CD4-positive, alpha-beta T cell treated with Interleukin-21 for 1 hour (primary cell): ENCODE measurements around the gene CD79B.
"Not testable (repeated sequence)": the region's sequence is repeated elsewhere in the genome, so short reads cannot be mapped to it uniquely, and the experiment has no call there.

Source experiments
- DNase-seq: peaks from one replicate; pipeline ENCODE4 v3.0.0-alpha.2; 2020

Gene CD79B

GRCh38 chr17:63909586-63909985 lies 22.5 kb downstream of the CD79B start:
- not testable (repeated sequence) for DNase-seq

GRCh38 chr17:63907161-63907778 lies 24.9 kb downstream of the CD79B start:
- not testable (repeated sequence) for DNase-seq

DNA sequence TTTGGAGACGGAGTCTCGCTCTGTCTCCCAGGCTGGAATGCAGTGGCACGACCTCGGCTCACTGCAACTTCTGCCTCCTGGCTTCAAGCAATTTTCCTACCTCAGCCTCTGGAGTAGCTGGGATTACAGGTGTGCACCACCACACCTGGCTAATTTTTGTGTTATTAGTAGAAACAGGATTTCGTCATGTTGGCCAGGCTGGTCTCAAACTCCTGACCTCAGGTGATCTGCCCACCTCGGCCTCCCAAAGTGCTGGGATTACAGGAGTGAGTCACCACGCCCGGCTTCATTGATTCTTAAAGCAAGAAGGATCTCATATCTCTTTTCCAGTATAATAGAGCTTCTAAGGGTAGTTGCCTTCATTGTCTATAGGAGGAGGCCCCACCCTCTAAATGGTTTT lies 27.3 kb downstream of the CD79B start:
- not testable (repeated sequence) for DNase-seq

- peak; percentile 67 for DNase-seq
Measured at GRCh38 chr17:63903787-63904201, 28.3 kb downstream of the CD79B start.

GRCh38 chr17:63901971-63902370 lies 30.2 kb downstream of the CD79B start:
- DNase-seq, result not testable (repeated sequence)

GRCh38 chr17:63898899-63899798 lies 33.0 kb downstream of the CD79B start:
- DNase-seq, result peak; percentile 43

DNA sequence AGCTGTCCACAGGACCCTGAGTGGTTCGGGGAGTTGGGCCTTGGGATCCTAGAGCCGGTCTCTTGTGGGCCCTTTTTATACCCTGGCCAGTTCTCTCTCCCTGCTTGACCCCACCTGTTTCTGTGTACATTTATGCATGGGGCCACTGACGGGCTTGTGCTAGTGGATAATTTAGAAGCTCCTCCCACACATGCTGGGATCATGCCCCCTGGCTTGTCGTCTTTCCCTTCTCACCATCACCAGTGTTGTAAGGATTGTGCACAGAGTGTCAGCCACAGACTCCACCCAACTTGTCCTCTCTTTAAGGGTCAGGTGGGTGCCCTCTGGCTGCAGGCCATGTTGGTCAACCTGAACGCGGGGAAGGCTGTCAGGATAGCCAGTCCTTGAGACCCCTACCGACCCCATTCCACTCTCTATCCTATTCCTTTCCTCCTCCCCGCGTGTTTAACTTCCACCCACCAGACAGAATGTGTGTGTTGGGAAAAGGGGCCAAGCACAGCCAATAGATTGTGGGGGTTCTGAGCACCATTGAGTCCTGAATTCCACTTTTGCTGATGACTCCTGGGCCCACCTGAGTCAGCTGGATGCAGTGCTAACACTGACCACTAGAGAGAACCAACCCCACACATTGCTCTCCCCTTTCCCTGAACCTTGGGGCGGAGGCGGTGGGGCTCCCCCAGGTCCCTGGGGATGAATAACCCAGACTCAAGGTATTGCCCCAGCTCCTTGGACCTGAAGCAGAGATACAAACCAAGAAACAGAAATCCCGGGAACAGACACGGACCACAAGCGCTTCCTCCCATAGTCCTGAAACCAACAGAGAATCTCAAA lies 35.4 kb downstream of the CD79B start, which contains the start of gene CSH1:
TSS of gene CSH1 (minus strand) at position 51 of the 831 bp plus-strand sequence. CDS start 63 bp downstream, outside the sequence.
- DNase-seq, result not testable (repeated sequence)

GRCh38 chr17:63894821-63895220 lies 37.3 kb downstream of the CD79B start:
- DNase-seq, result not testable (repeated sequence)

- DNase-seq, result not testable (repeated sequence)
Measured at GRCh38 chr17:63894021-63894420, 38.1 kb downstream of the CD79B start.

DNA sequence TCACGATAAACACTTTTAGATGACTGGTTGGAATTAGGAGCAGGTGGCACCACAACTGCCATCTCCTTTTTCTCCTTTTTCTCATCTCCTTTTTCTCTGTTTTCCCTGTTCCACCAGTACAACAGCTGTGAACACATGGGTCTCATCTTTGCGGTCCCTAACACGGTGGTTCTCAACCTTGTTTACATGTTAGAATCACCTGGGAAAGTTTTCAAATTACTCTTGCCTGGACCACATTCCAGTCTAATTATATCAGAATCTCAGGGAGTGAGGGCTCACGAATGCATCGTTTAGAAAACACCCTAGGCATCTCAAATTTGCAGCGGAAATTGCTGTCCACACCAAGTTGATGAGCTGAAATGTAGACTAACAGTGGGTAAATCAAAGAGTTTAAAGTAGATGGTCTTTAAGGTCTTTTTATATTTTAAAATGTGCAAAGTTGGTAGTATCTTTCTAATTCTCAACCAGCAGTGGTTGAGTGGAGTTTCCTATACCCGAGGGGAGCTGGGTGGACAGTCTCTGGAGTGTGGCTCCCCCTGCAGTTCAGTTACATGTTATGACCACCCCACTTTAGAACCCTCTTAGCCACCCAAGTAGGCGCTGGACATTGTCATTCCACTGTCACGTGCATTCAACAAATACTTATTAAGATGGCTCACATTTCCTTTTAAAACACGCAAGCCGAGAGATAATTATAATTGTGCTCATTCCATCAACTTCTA lies 39.7 kb downstream of the CD79B start:
- DNase-seq, result not testable (repeated sequence)

DNA sequence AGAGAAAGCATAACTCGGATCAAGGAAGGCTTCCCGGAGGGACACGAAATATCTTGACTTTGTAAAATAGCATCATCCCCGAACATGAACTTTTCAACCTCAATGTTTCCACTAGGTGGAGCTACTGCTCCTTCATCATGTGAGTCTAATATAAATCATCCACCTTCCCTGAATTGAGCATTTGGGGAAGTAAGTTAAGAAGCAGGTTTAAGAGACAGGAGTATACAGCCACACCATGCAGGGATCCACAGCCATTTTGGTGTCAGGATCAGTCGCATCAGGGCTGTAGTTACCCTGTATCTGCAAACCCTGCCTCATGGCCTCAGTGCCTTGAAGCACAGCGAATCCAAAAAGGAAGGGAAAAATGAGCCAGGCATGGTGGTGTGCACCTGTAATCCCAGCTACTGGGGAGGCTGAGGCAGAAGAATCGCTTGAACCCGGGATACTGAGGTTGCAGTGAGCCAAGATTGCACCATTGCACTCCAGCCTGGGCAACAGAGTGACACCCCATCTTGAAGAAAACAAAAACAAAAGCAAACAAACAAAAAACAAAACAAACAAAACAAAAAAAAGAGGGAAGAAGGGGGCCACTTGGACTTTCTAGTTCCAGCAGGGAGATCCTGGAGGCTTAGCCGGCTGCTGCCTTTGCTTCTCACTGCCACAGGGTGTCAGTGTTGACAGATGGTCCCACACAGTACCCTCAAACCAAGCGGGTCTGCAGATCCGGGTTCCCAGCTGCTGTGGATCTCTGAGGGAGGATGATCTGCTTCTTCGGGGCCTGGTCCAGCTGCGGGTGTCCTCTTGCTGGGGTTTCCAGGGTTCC lies 42.9 kb downstream of the CD79B start:
- DNase-seq, result peak; percentile 38

GRCh38 chr17:63885119-63885518 lies 47.0 kb downstream of the CD79B start:
- DNase-seq, result not testable (repeated sequence)

DNA sequence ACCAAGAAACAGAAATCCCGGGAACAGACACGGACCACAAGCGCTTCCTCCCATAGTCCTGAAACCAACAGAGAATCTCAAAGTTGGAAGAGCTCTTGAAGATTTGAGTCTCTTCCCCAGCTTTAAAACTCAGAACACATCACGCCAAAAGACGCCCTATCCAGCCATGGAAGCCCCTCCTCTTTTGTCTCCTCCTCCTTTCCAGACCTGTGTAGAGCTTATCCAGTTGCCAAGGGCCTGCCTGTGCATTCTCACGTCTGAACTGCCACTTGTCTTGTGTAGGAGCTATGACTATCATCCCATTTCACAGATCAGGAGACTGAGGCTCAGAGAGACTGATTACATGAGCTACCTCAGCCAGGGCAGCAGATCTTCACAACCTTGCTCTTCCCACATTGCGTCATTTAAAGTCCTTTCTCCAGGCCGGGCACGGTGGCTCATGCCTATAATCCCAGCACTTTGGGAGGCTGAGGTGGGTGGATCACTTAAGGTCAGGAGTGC lies 49.5 kb downstream of the CD79B start:
- not testable (repeated sequence) for DNase-seq

- DNase-seq, result peak; percentile 71
Measured at GRCh38 chr17:63881935-63882601, 50.1 kb downstream of the CD79B start, which contains the start of gene GH2. Gene GH2, minus strand, starts transcription at chr17:63881944. Its CDS starts 143 bp downstream, at chr17:63881801.

DNA sequence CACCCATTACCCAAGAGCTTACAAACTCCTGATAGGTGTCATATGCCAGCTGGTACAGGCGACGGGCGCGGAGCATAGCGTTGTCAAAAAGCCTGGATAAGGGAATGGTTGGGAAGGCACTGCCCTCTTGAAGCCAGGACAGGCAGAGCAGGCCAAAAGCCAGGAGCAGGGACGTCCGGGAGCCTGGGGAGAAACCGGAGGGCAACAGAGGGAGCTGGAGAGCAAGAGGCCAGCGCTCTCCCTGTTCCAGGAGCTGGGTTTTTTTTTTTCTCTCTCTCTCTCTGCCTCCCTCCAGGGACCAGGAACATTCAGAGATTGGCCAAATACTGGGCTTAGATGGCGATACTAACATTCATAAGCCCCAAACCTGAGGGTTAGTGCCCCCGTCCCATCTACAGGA lies 50.8 kb downstream of the CD79B start:
- DNase-seq, result not testable (repeated sequence)

DNA sequence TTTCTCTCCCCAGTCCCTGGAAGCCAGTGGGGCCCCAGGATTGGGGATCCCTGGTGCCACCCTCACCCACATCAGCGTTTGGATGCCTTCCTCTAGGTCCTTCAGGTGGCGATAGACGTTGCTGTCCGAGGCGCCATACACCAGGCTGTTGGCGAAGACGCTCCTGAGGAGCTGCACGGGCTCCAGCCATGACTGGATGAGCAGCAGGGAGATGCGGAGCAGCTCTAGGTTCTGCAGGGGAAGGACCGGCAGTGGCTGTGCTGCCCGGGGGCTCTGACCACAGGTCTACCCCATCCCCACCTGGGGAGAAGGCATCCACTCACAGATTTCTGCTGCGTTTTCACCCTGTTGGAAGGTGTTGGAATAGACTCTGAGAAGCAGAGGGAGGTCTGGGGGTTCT lies 51.4 kb downstream of the CD79B start:
- DNase-seq, result no peak
